HG02970 (cell line): ENCODE data around the gene TTLL5.

Experiments used
- ATAC-seq: cut with Tn5 transposase; IDR thresholded peaks from one replicate; pipeline ENCODE4 v1.9.1; 2021; ENCODE audit warnings: mild to moderate bottlenecking, moderate library complexity, moderate number of reproducible peaks; ENCODE audit not compliant: unreplicated experiment, low FRiP score

Gene TTLL5

GRCh38 chr14:75858362-75858761 lies 197.3 kb downstream of the TTLL5 start:
- ATAC-seq, result no peak

- ATAC-seq, result no peak
These were observed 198.7 kb downstream of the TTLL5 start for GRCh38 chr14:75859746-75860145.

GRCh38 chr14:75860561-75861160 lies 199.6 kb downstream of the TTLL5 start:
- ATAC-seq, result no peak

GRCh38 chr14:75861161-75861621 lies 200.1 kb downstream of the TTLL5 start:
- no peak for ATAC-seq

- ATAC-seq, result no peak
These were observed 202.2 kb downstream of the TTLL5 start for GRCh38 chr14:75863221-75863620.

GRCh38 chr14:75864352-75864751 lies 203.3 kb downstream of the TTLL5 start:
- ATAC-seq, result no peak

- ATAC-seq, result no peak
These were observed 204.5 kb downstream of the TTLL5 start for GRCh38 chr14:75865531-75865930.

GRCh38 chr14:75866970-75867369 lies 205.9 kb downstream of the TTLL5 start:
- no peak for ATAC-seq

GRCh38 chr14:75871181-75871880 lies 210.3 kb downstream of the TTLL5 start:
- ATAC-seq, result no peak

- peak; percentile 92 for ATAC-seq
These were observed 214.9 kb downstream of the TTLL5 start for GRCh38 chr14:75875958-75876357.

GRCh38 chr14:75876530-75876929 lies 215.5 kb downstream of the TTLL5 start:
- no peak for ATAC-seq

- no peak for ATAC-seq
These were observed 216.2 kb downstream of the TTLL5 start for GRCh38 chr14:75877292-75877691.

GRCh38 chr14:75877884-75878283 lies 216.8 kb downstream of the TTLL5 start:
- no peak for ATAC-seq

GRCh38 chr14:75879031-75879430 lies 218.0 kb downstream of the TTLL5 start:
- ATAC-seq, result no peak

GRCh38 chr14:75880512-75880911 lies 219.5 kb downstream of the TTLL5 start:
- no peak for ATAC-seq

- no peak for ATAC-seq
These were observed 220.9 kb downstream of the TTLL5 start for GRCh38 chr14:75881994-75882393.

GRCh38 chr14:75884198-75884611 lies 223.2 kb downstream of the TTLL5 start:
- no peak for ATAC-seq

- ATAC-seq, result no peak
These were observed 224.8 kb downstream of the TTLL5 start for GRCh38 chr14:75885829-75886228.

- ATAC-seq, result no peak
These were observed 225.7 kb downstream of the TTLL5 start for GRCh38 chr14:75886636-75887348.

GRCh38 chr14:75888945-75889344 lies 227.9 kb downstream of the TTLL5 start:
- no peak for ATAC-seq

- ATAC-seq, result no peak
These were observed 235.3 kb downstream of the TTLL5 start for GRCh38 chr14:75896341-75896740.

- ATAC-seq, result no peak
These were observed 243.3 kb downstream of the TTLL5 start for GRCh38 chr14:75904311-75904710.
